MCF 10A (cell line): ENCODE data around the gene PELI3. TPM values are rescaled to one million over a fixed set of nuclear protein-coding genes. Genes with fewer than 3 reads are reported as not detected.
"Not testable (repeated sequence)": the region's sequence is repeated elsewhere in the genome, so short reads cannot be mapped to it uniquely, and the experiment has no call there.

ENCODE experiments used
- BruUV-seq: library from RNA; stranded (reverse); fragments of 400-500 nt; replicated peaks from 2 replicates; lab custom pipeline; 2021; lab: Mats Ljungman, UMichigan
- CTCF ChIA-PET: fragments of 300-600 bp; sonication (Branson Sonifier 250); formaldehyde crosslinking; extraction: SDS; loops from one replicate; lab custom pipeline; 2021; ENCODE audit warnings: antibody characterized with exemption, inconsistent platforms; lab: Yijun Ruan, JAX
- POLR2A ChIA-PET: fragments of 300-600, 350-650 bp; sonication (Branson Sonifier 250); formaldehyde crosslinking; extraction: SDS; loops from one replicate; lab custom pipeline; 2020; ENCODE audit warnings: antibody characterized with exemption, inconsistent platforms; lab: Yijun Ruan, JAX
- DNase-seq: peaks from one replicate; pipeline ENCODE4 v3.0.0-alpha.2; 2018; ENCODE audit not compliant: unreplicated experiment
- H3K27ac Mint-ChIP-seq: one replicate; pipeline ENCODE4 v1.8.0; 2022; ENCODE audit warnings: mild to moderate bottlenecking, low read depth, mixed read lengths; ENCODE audit not compliant: unreplicated experiment
- H3K27me3 Mint-ChIP-seq: one replicate; pipeline ENCODE4 v1.8.0; 2022; ENCODE audit warnings: mixed read lengths; ENCODE audit not compliant: insufficient read depth, unreplicated experiment
- H3K36me3 Mint-ChIP-seq: one replicate; pipeline ENCODE4 v1.8.0; 2022; ENCODE audit warnings: mild to moderate bottlenecking, moderate library complexity, mixed read lengths; ENCODE audit not compliant: insufficient read depth, unreplicated experiment
- H3K4me1 Mint-ChIP-seq: one replicate; pipeline ENCODE4 v1.8.0; 2022; ENCODE audit warnings: mixed read lengths; ENCODE audit not compliant: insufficient read depth, unreplicated experiment
- H3K4me3 Mint-ChIP-seq: one replicate; pipeline ENCODE4 v1.8.0; 2022; ENCODE audit warnings: mild to moderate bottlenecking, moderate library complexity, mixed read lengths; ENCODE audit not compliant: unreplicated experiment
- H3K9me3 Mint-ChIP-seq: one replicate; pipeline ENCODE4 v1.8.0; 2022; ENCODE audit warnings: mixed read lengths; ENCODE audit not compliant: unreplicated experiment
- intact Hi-C: fragments of 100-400 bp; cut with micrococcal nuclease; formaldehyde crosslinking; loops from 2 replicates; pipeline ENCODE4 v1.14.1; 2022
- total RNA-seq: library from RNA; stranded (reverse); gene quantifications from 2 replicates; pipeline ENCODE4 v1.2.3, GENCODE V29; 2022
- TF ChIP-seq, protein P1 (sequence below): fragments of 200-600 bp; IDR thresholded peaks from one replicate; pipeline ENCODE4 v1.8.0; 2022; ENCODE audit warnings: antibody characterized with exemption, mild to moderate bottlenecking; ENCODE audit not compliant: unreplicated experiment

The PELI3 gene
- total RNA-seq, 1 experiment from 2014 or later: 6.1 TPM

DNA sequence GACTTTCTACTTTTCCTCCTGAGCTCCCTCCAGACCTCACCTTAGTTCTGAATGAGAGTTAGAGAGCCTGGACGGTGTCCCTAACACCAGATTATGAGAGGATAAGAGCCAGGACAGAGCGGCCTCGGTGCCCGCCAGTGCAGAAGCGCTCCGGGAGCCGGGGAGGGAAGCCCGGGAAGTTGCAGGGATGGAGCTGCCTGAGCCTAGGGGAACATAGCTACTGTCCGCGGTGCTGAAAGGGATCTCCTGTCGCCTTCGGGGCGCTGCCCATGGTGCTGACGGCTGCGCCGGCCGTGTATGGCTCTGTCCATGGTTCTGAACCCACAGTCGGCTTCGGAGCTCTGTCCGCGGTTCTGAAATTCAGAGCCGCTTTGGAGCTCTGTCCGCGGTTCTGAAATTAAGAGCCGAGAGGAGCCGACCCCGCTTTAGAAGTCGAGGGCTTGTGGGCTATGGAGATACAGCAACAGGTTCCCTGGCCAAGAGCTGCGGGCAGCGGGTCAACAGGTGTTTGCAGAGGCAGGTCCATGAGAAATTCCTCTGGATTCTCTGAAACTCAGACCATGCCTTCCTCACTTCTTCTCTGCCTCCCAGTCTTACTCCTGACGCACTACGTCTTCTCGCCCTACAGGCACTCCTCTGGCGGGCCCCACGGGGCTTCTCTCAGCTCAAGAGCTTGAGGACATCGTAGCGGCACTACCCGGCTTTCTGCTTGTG is 45.1 kb upstream of the PELI3 start:
- Mint-ChIP-seq H3K36me3 (peaks cover 6% of the 10 kb centered on the region), H3K4me1 (peaks cover 17% of the 10 kb centered on the region), H3K9me3 (peaks cover 7% of the 10 kb centered on the region), H3K27me3 (peaks cover 58% of the 10 kb centered on the region), H3K27ac (no peak overlapping the region), H3K4me3 (no peak overlapping the region)
- intact Hi-C loops: no loop called here
- DNase-seq: peak; percentile 87
- no TSS peak for BruUV-seq
- ChIA-PET POLR2A (interaction anchor here (0.6 to 1.3 kb wide), 8 partner anchors 10 to 255 kb away, joined by 3 to 6 read pairs (median 4); partner anchors contain the start of genes DPP3 and MRPL11), CTCF (interaction anchor here (0.6 to 5.5 kb wide), 7 partner anchors 9 to 269 kb away, joined by 3 to 31 read pairs (median 5); partner anchors contain the start of gene MRPL11)
- TF ChIP-seq, protein P1, sequence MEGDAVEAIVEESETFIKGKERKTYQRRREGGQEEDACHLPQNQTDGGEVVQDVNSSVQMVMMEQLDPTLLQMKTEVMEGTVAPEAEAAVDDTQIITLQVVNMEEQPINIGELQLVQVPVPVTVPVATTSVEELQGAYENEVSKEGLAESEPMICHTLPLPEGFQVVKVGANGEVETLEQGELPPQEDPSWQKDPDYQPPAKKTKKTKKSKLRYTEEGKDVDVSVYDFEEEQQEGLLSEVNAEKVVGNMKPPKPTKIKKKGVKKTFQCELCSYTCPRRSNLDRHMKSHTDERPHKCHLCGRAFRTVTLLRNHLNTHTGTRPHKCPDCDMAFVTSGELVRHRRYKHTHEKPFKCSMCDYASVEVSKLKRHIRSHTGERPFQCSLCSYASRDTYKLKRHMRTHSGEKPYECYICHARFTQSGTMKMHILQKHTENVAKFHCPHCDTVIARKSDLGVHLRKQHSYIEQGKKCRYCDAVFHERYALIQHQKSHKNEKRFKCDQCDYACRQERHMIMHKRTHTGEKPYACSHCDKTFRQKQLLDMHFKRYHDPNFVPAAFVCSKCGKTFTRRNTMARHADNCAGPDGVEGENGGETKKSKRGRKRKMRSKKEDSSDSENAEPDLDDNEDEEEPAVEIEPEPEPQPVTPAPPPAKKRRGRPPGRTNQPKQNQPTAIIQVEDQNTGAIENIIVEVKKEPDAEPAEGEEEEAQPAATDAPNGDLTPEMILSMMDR: no peak

GRCh38 chr11:66426314-66426713 is 40.4 kb upstream of the PELI3 start:
- H3K4me3 Mint-ChIP-seq: no peak overlapping the region
- TF ChIP-seq, protein P1: no peak
- BruUV-seq: no TSS peak
- POLR2A ChIA-PET: no interaction called here
- H3K9me3 Mint-ChIP-seq: no peaks in the 10 kb centered on the region
- no peak overlapping the region for H3K27ac Mint-ChIP-seq
- DNase-seq: no peak
- H3K36me3 Mint-ChIP-seq: peaks cover 11% of the 10 kb centered on the region
- H3K4me1 Mint-ChIP-seq: no peaks in the 10 kb centered on the region
- CTCF ChIA-PET: interaction anchor here (0.6 to 1.6 kb wide), 2 partner anchors 9 to 17 kb away, joined by 4 to 8 read pairs; no protein-coding TSS in a partner anchor
- H3K27me3 Mint-ChIP-seq: peaks cover 29% of the 10 kb centered on the region
- intact Hi-C loops: no loop called here

- intact Hi-C loops: no loop called here
- POLR2A ChIA-PET: interaction anchor here (1.0 kb wide), 1 partner anchor 81 kb away, joined by 4 read pairs; no protein-coding TSS in a partner anchor
- H3K4me3 Mint-ChIP-seq: no peak overlapping the region
- TF ChIP-seq, protein P1: no peak
- H3K4me1 Mint-ChIP-seq: no peaks in the 10 kb centered on the region
- CTCF ChIA-PET: interaction anchor here (0.6 to 2.4 kb wide), 8 partner anchors 8 to 190 kb away, joined by 3 to 17 read pairs (median 6); partner anchors contain the start of genes MRPL11 and NPAS4
- no peak for DNase-seq
- no peaks in the 10 kb centered on the region for H3K9me3 Mint-ChIP-seq
- no TSS peak for BruUV-seq
- H3K36me3 Mint-ChIP-seq: peaks cover 24% of the 10 kb centered on the region
- peaks cover 17% of the 10 kb centered on the region for H3K27me3 Mint-ChIP-seq
- no peak overlapping the region for H3K27ac Mint-ChIP-seq
Observed at GRCh38 chr11:66428933-66429332, 37.8 kb upstream of the PELI3 start.

- Mint-ChIP-seq H3K4me3 (no peak overlapping the region), H3K36me3 (peaks cover 30% of the 10 kb centered on the region), H3K4me1 (no peaks in the 10 kb centered on the region), H3K27me3 (peaks cover 6% of the 10 kb centered on the region), H3K9me3 (no peaks in the 10 kb centered on the region), H3K27ac (no peak overlapping the region)
- CTCF ChIA-PET: interaction anchor here (0.6 to 2.4 kb wide), 18 partner anchors 9 to 249 kb away, joined by 3 to 17 read pairs (median 5); partner anchors contain the start of genes MRPL11, NPAS4 and PELI3
- BruUV-seq: no TSS peak
- POLR2A ChIA-PET: no interaction called here
- TF ChIP-seq, protein P1: peak; percentile 90
- intact Hi-C loops: loop anchor here (1.0 to 5.0 kb wide), 2 partner anchors 22 to 247 kb away; partner anchors contain the start of gene RBM4B
- DNase-seq: peak; percentile 73
Observed at GRCh38 chr11:66429983-66430602, 36.6 kb upstream of the PELI3 start.

DNA sequence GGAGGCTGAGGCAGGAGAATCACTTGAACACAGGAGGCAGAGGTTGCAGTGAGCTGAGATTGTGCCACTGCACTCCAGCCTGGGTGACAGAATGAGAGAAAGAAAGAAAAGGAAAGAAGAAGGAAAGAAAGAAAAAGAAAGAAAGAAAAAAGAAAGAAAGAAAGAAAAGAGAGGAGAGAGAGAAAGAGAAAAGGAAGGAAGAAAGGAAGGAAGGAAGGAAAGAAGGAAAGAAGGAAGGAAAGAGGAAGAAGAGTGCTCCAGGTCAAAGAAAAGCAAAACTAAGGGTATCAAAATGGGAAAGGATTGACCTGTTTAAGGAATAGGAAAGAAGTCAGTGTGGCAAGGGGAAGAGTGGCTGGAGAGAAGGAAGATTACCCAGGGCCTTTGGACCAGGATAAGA is 35.4 kb upstream of the PELI3 start:
- intact Hi-C loops: loop anchor here (5.0 kb wide), 1 partner anchor 246 kb away; the partner anchor contains the start of gene RBM4B
- CTCF ChIA-PET: interaction anchor here (0.6 to 2.3 kb wide), 9 partner anchors 10 to 386 kb away, joined by 3 to 11 read pairs (median 5); partner anchors contain the start of genes NPAS4 and SF3B2
- H3K27me3 Mint-ChIP-seq, H3K9me3 Mint-ChIP-seq, H3K4me1 Mint-ChIP-seq, DNase-seq, POLR2A ChIA-PET, BruUV-seq, H3K27ac Mint-ChIP-seq, H3K4me3 Mint-ChIP-seq: not testable (repeated sequence)
- H3K36me3 Mint-ChIP-seq: peaks cover 40% of the 10 kb centered on the region
